Measurements from ENCODE around the gene SMAP1.

- TF ChIP-seq CTCF (conservative IDR thresholded peaks at IDR 0.05; ENCODE audit: low read depth in 2 of 2) (no peak), CREB1 (CRISPR knock-in tag; IDR thresholded peaks at IDR 0.05; ENCODE audit: low read depth) (no peak), POLR2AphosphoS5 (IDR thresholded peaks at IDR 0.05; ENCODE audit: low read depth) (no peak), EZH2 (IDR thresholded peaks at IDR 0.05; ENCODE audit: low read depth, unreplicated experiment) (no peak)
Measured at GRCh38 chr6:70874181-70874913, 206.7 kb downstream of the SMAP1 start.
